Urinary bladder (tissue), 4 donors: ENCODE results near the gene PCNX3. TPM values are rescaled to one million over a fixed set of nuclear protein-coding genes. Genes with fewer than 3 reads are reported as not detected.

ENCODE experiments used
- DNase-seq: peaks from one replicate; pipeline ENCODE4 v3.0.0-alpha.2; 2015; ENCODE audit errors: extremely low spot score
- H3K27ac ChIP-seq: one replicate; pipeline ENCODE4 v1.5.1; 2013; ENCODE audit warnings: low read depth, mild to moderate bottlenecking, moderate library complexity
- H3K36me3 ChIP-seq: one replicate; pipeline ENCODE4 v1.6.1; 2013; ENCODE audit warnings: mild to moderate bottlenecking, moderate library complexity; ENCODE audit not compliant: insufficient read depth
- H3K4me1 ChIP-seq: one replicate; pipeline ENCODE4 v1.6.1; 2013; ENCODE audit warnings: mild to moderate bottlenecking, moderate library complexity; ENCODE audit not compliant: insufficient read depth
- H3K4me3 ChIP-seq: one replicate; pipeline ENCODE4 v1.5.1; 2013; ENCODE audit warnings: low read depth, low read length
- WGBS: extraction: QIAGEN DNeasy Blood & Tissue Kit; methylation state at CpG from one replicate; pipeline ENCODE4 v1.1.7; 2013; 5-methylcytosine and 5-hydroxymethylcytosine counted together
- polyA plus RNA-seq: library from polyadenylated mRNA; stranded (reverse); fragments of 200-250 nt; gene quantifications from one replicate; pipeline ENCODE4 v1.2.3, GENCODE V29; 2013
- total RNA-seq: library from RNA; depleted of rRNA; stranded (reverse); fragments of >200 nt; gene quantifications from one replicate; pipeline ENCODE4 v1.2.3, GENCODE V29; 2014
- donor health status: healthy with polysubstance abuse.
- donor health status: healthy.

Gene PCNX3
- total and polyA plus RNA-seq, 2 donors = 8.3 to 25.3 TPM

DNA sequence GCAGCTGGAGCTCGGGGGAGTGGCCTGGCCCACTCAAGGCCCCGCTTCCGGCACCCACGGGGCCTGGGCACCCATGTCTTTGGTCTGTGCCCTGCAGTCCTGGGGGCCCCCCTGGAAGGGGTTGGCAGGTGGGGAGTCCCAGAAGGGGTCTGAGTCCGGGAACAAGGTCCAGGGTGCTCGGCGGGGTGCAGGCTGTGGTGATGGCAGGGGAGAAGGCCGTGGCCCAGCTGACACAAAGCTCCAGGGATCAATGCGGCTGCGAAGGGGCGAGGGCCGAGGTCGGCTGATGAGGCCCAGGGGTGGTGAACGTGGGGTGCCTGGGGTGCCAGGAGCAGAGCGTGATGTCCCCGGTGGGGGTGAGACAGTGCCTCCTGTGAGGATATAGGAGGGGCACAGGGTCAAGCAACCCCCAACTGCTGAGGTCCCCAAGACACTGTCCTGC, 17.3 kb upstream of the PCNX3 start:
- DNase-seq = no peak
- H3K36me3 ChIP-seq = peaks cover 7% of the 10 kb centered on the region

GRCh38 chr11:65599216-65599954, 16.2 kb upstream of the PCNX3 start:
- H3K4me3 ChIP-seq = no peak overlapping the region
- peaks cover 1% of the 10 kb centered on the region for H3K4me1 ChIP-seq
- DNase-seq = no peak
- 83% methylated on average over 49 of the region's 49 CpGs for WGBS
- peaks cover 7% of the 10 kb centered on the region for H3K36me3 ChIP-seq
- H3K27ac ChIP-seq = no peak overlapping the region

More for the DNA sequence above, 17.3 kb upstream of the PCNX3 start:
- peaks cover 1% of the 10 kb centered on the region for H3K4me1 ChIP-seq
- no peak overlapping the region for H3K27ac ChIP-seq
- WGBS = 91% methylated on average over 16 of the region's 16 CpGs
- H3K4me3 ChIP-seq = no peak overlapping the region

GRCh38 chr11:65599955-65600246, 15.7 kb upstream of the PCNX3 start:
- Histone ChIP-seq H3K27ac (no peak overlapping the region), H3K4me1 (peaks cover 1% of the 10 kb centered on the region), H3K4me3 (no peak overlapping the region), H3K36me3 (peaks cover 7% of the 10 kb centered on the region)
- 93% methylated on average over 6 of the region's 6 CpGs for WGBS
- no peak for DNase-seq

DNA sequence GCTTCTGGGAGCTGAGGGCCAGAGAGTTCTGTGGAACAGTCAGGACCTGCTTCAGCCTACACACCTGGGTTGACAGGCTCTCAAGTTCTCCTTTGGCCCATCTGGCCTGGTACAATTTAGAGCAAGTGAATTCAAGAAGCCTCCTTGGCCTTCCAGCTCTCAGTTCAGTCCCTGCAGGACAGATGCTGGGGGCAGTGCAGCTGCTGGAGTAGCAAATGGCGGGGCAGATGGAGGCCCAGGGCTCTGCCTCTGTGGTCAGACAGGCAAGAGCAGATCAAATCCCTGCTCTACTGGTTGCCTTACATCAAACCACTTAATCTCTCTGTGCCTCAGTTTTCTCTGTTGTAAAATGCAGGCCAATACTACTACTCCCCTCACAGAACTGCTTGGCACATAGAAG, 11.3 kb upstream of the PCNX3 start:
- DNase-seq = no peak
- H3K36me3 ChIP-seq = peaks cover 4% of the 10 kb centered on the region
- no peak overlapping the region for H3K27ac ChIP-seq
- no peak overlapping the region for H3K4me3 ChIP-seq
- no peaks in the 10 kb centered on the region for H3K4me1 ChIP-seq
- WGBS = 100% methylated on average over 1 of the region's 1 CpG

GRCh38 chr11:65606876-65607613, 8.5 kb upstream of the PCNX3 start:
- peak; percentile 92 for DNase-seq
- Histone ChIP-seq H3K4me1 (no peaks in the 10 kb centered on the region), H3K36me3 (peaks cover 4% of the 10 kb centered on the region), H3K4me3 (no peak overlapping the region), H3K27ac (peak overlapping the region; percentile 30)
- WGBS = 21% methylated on average over 67 of the region's 67 CpGs

DNA sequence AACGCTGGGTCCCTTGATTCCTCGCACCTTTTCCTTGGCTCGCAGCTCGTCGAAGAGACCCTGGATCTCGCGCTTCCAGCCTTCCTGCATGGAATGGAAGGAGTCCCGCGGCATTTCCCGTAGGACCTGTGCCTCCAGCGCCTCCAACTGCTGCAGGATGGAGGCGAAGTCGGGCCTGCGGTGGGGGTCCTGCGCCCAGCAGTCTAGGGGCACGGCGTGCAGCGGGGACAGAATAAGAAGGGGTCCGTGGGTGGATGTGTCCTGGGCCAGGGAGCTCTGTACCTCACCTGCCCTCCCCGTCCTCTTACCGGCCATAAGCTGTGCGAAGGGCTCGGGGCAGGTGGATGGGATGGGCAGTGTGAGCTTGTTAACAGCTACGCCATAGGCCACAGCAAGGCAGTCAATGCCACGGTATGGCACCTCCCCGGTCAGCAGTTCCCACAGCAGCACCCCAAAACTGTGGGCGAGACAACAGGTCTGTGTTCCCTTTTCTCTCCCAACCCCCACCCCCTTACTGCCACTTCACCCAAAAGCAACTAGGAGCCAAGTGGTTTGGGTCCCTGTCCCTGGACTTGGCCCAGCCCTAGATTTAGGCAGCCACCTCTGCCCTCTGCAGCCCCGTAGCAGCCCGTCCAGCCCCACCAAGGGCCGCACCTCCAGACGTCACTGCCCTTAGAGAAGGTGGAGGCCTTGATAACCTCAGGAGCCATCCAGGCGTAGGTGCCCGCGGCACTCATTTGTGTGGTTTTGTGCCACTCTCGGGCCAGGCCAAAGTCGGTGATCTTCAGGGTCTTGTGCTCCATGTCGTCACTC, 7.8 kb upstream of the PCNX3 start:
- Histone ChIP-seq H3K36me3 (peaks cover 4% of the 10 kb centered on the region), H3K27ac (no peak overlapping the region), H3K4me1 (no peaks in the 10 kb centered on the region), H3K4me3 (no peak overlapping the region)
- DNase-seq = no peak
- 72% methylated on average over 37 of the region's 37 CpGs for WGBS

GRCh38 chr11:65609229-65609628, 6.3 kb upstream of the PCNX3 start:
- Histone ChIP-seq H3K4me1 (peaks cover 1% of the 10 kb centered on the region), H3K27ac (no peak overlapping the region), H3K4me3 (no peak overlapping the region), H3K36me3 (peaks cover 4% of the 10 kb centered on the region)
- DNase-seq = no peak
- 36% methylated on average over 3 of the region's 3 CpGs for WGBS

DNA sequence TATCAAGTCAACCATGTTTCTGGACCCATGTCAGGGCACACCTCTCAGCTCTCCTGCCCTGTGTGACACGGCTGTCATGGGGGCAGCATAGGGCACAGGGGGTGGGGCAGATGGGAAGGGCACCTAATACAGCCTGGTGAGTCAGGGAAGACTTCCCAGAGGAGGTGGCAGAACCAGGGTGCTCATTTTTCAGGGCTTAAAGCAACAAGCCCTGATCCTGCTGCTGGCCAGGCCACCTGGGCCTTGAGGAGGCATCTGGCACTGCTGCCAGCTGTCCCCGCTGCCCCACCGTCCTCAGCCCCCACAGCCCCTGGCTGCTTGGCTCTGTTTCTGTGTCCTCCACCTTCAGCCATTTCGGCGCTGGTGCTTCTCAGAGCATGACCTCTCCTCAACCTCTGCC, 5.9 kb upstream of the PCNX3 start:
- WGBS = 80% methylated on average over 5 of the region's 5 CpGs
- Histone ChIP-seq H3K4me3 (no peak overlapping the region), H3K36me3 (peaks cover 4% of the 10 kb centered on the region), H3K4me1 (peaks cover 1% of the 10 kb centered on the region), H3K27ac (no peak overlapping the region)
- DNase-seq = no peak

GRCh38 chr11:65610404-65610803, 5.2 kb upstream of the PCNX3 start:
- Histone ChIP-seq H3K4me3 (no peak overlapping the region), H3K27ac (no peak overlapping the region), H3K36me3 (no peaks in the 10 kb centered on the region), H3K4me1 (peaks cover 1% of the 10 kb centered on the region)
- 54% methylated on average over 6 of the region's 6 CpGs for WGBS
- DNase-seq = no peak

- Histone ChIP-seq H3K4me1 (peaks cover 1% of the 10 kb centered on the region), H3K27ac (no peak overlapping the region), H3K36me3 (no peaks in the 10 kb centered on the region), H3K4me3 (peak overlapping the region; percentile 27)
- WGBS = 51% methylated on average over 10 of the region's 10 CpGs
- DNase-seq = no peak
Observed at GRCh38 chr11:65611028-65611757, 4.4 kb upstream of the PCNX3 start.

- Histone ChIP-seq H3K4me3 (peak overlapping the region; percentile 10), H3K36me3 (no peaks in the 10 kb centered on the region), H3K27ac (no peak overlapping the region), H3K4me1 (peaks cover 1% of the 10 kb centered on the region)
- 66% methylated on average over 12 of the region's 12 CpGs for WGBS
- no peak for DNase-seq
Observed at GRCh38 chr11:65611758-65612603, 3.6 kb upstream of the PCNX3 start.

DNA sequence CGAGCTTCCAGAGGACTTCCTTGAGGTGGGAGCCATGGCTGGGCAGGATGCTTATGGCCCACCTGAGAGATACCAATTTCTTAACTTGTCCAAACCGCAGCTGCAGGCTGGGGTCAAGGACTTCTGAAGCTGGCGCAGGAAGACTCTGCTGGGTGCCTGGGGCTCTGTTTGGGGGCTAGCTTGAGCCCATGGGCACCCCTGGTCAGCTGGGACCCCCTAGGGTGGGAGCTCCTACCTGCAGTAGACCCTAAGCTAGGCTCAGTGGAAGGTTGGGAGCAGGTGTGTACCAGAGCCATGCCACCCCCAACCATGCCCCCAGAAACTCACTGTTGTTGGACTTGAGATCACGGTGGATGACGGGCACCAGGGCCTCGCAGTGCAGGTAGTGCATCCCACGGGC, 2.9 kb upstream of the PCNX3 start:
- no peak for DNase-seq
- peak overlapping the region; percentile 24 for H3K27ac ChIP-seq
- H3K36me3 ChIP-seq = no peaks in the 10 kb centered on the region
- peaks cover 1% of the 10 kb centered on the region for H3K4me1 ChIP-seq
- H3K4me3 ChIP-seq = peak overlapping the region; percentile 75
- 72% methylated on average over 7 of the region's 7 CpGs for WGBS
